ENCODE data around the gene AP1M1.

GRCh38 chr19:16232568-16232967 is 34.9 kb downstream of the AP1M1 start:
- TF ChIP-seq POLR2AphosphoS5 (IDR thresholded peaks at IDR 0.05) = no peak
- TF ChIP-seq, protein P1, sequence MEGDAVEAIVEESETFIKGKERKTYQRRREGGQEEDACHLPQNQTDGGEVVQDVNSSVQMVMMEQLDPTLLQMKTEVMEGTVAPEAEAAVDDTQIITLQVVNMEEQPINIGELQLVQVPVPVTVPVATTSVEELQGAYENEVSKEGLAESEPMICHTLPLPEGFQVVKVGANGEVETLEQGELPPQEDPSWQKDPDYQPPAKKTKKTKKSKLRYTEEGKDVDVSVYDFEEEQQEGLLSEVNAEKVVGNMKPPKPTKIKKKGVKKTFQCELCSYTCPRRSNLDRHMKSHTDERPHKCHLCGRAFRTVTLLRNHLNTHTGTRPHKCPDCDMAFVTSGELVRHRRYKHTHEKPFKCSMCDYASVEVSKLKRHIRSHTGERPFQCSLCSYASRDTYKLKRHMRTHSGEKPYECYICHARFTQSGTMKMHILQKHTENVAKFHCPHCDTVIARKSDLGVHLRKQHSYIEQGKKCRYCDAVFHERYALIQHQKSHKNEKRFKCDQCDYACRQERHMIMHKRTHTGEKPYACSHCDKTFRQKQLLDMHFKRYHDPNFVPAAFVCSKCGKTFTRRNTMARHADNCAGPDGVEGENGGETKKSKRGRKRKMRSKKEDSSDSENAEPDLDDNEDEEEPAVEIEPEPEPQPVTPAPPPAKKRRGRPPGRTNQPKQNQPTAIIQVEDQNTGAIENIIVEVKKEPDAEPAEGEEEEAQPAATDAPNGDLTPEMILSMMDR (IDR thresholded peaks at IDR 0.05) = no peak
- no peak for TF ChIP-seq EP300 (IDR thresholded peaks at IDR 0.05)
- no peak for TF ChIP-seq POLR2A (IDR thresholded peaks at IDR 0.05)
